Pancreas (tissue), 10 donors: ENCODE data around the gene LRRC3B. TPM values are rescaled to one million over a fixed set of nuclear protein-coding genes. Genes with fewer than 3 reads are reported as not detected.

Experiments used
- ATAC-seq, 4 donors: fragments of 200-7000 bp; cut with Tn5 transposase; one replicate each; pipeline versions ENCODE4 v1.8.0 to v1.9.1; 2020; ENCODE audit warnings: mild to moderate bottlenecking in 4 of 4, moderate library complexity in 4 of 4
- DNase-seq, 6 donors: peaks; one replicate each; pipeline ENCODE4 v3.0.0-alpha.2; 2020
- FAIRE-seq: peaks from 2 replicates; lab custom pipeline; 2012; peaks lifted over from hg19 to GRCh38; lab: Jason Lieb, UNC
- H3K27ac ChIP-seq, 4 donors: fragments of 200-600 bp; sonication (generic); 1 replicate in 3 of 4; 2 replicates in 1 of 4; pipeline versions ENCODE4 v1.5.0 to v1.8.0; 2020
- H3K27me3 ChIP-seq, 4 donors: fragments of 200-600 bp; one replicate each; pipeline ENCODE4 v1.8.0; 2021
- H3K36me3 ChIP-seq, 3 donors: fragments of 200-600 bp; sonication (generic) in 1 of 3; one replicate each; pipeline versions ENCODE4 v1.5.0 to v1.8.0; 2020 to 2021
- H3K4me1 ChIP-seq, 3 donors: fragments of 200-600 bp; one replicate each; pipeline ENCODE4 v1.8.0; 2021
- H3K4me3 ChIP-seq, 4 donors: fragments of 200-600 bp; sonication (generic) in 2 of 4; one replicate each; pipeline versions ENCODE4 v1.5.0 to v1.8.0; 2020 to 2021
- H3K9me3 ChIP-seq, 4 donors: fragments of 200-600 bp; one replicate each; pipeline ENCODE4 v1.8.0; 2021
- CTCF ChIP-seq, 4 donors: fragments of 200-600 bp; sonication (generic) in 3 of 4; IDR thresholded peaks; one replicate each; pipeline versions ENCODE4 v1.5.0 to v1.8.0; 2021; ENCODE audit warnings: antibody characterized with exemption in 4 of 4
- WGBS, 2 donors: extraction: QIAGEN DNeasy Blood & Tissue Kit; methylation state at CpG; one replicate each; pipeline ENCODE4 v1.1.7; 2013; 5-methylcytosine and 5-hydroxymethylcytosine counted together
- intact Hi-C, 3 donors: fragments of 100-400 bp; cut with DNase I; formaldehyde crosslinking; loops; one replicate each; pipeline versions ENCODE4 v1.11.1 to v1.14.2; 2022
- polyA plus RNA-seq, 2 donors: library from polyadenylated mRNA; stranded (reverse); fragments of 200-250 nt; gene quantifications; one replicate each; pipeline ENCODE4 v1.2.3, GENCODE V29; 2013
- total RNA-seq, 6 donors: library from RNA; stranded (reverse); fragmentation: NEBNext Ultra II Directional in 4 of 6; extraction: Animal tissue kit (Norgen Biotek cat#: 25700) in 4 of 6; gene quantifications; one replicate each; pipeline versions ENCODE4 v1.2.1 to v1.2.4, GENCODE V29; 2021 to 2023
- donor health status: healthy with polysubstance abuse.
- donor health status: DM: no; HTN: no; CAD: no; lungs with moderate emphysema.
- donor health status: DM: no; HTN: no; CAD: no.
- donor health status: control.
- donor health status: control.
- donor health status: Bipolar disorder and iron deficiency.
- donor health status: DM: yes; HTN: yes; CAD: no.
- donor health status: DM: no; HTN: no; CAD: no.
- donor health status: DM: no; HTN: no; CAD: no.
- donor health status: DM: yes; HTN: yes; CAD: no.

LRRC3B gene
- total and polyA plus RNA-seq, 8 donors = 0.09 TPM; not detected in 7

GRCh38 chr3:26614006-26614685, 8.4 kb upstream of the LRRC3B start:
- H3K9me3 ChIP-seq = no peaks in the 10 kb centered on the region
- intact Hi-C loops = no loop called here
- no peak for TF ChIP-seq CTCF (IDR thresholded peaks at IDR 0.05)
- no peak for FAIRE-seq
- no peak overlapping the region for H3K27ac ChIP-seq
- H3K27me3 ChIP-seq = peaks cover 0 to 4% (median 0%) of the 10 kb centered on the region in 4 donors
- ATAC-seq = no peak
- H3K36me3 ChIP-seq = no peaks in the 10 kb centered on the region
- no peak overlapping the region for H3K4me3 ChIP-seq
- 66 to 82% methylated on average over 8 of the region's 8 CpGs for WGBS, 2 donors
- DNase-seq = no peak
- no peaks in the 10 kb centered on the region for H3K4me1 ChIP-seq

- no peak for TF ChIP-seq CTCF (IDR thresholded peaks at IDR 0.05)
- H3K9me3 ChIP-seq = no peaks in the 10 kb centered on the region
- H3K4me1 ChIP-seq = no peaks in the 10 kb centered on the region
- H3K36me3 ChIP-seq = no peaks in the 10 kb centered on the region
- FAIRE-seq (no peak), DNase-seq (no peak), ATAC-seq (no peak)
- H3K27ac ChIP-seq = no peak overlapping the region
- intact Hi-C loops = no loop called here
- H3K27me3 ChIP-seq = peaks cover 0 to 23% (median 2%) of the 10 kb centered on the region in 4 donors
- H3K4me3 ChIP-seq = no peak overlapping the region
Measured at GRCh38 chr3:26621176-26621575, 1.4 kb upstream of the LRRC3B start.

GRCh38 chr3:26621906-26622620, 509 bp upstream of the LRRC3B start:
- no peak overlapping the region for H3K27ac ChIP-seq
- H3K27me3 ChIP-seq = peaks cover 0 to 23% (median 2%) of the 10 kb centered on the region in 4 donors
- H3K36me3 ChIP-seq = no peaks in the 10 kb centered on the region
- no peak for ATAC-seq
- intact Hi-C loops = no loop called here
- no peak for DNase-seq
- H3K4me3 ChIP-seq = peak overlapping the region in 2 of 4 donors; percentile 14 to 28
- no peak for TF ChIP-seq CTCF (IDR thresholded peaks at IDR 0.05)
- WGBS, 2 donors = 3 to 11% methylated on average over 25 of the region's 25 CpGs
- H3K4me1 ChIP-seq = no peaks in the 10 kb centered on the region
- no peak for FAIRE-seq
- no peaks in the 10 kb centered on the region for H3K9me3 ChIP-seq

GRCh38 chr3:26623419-26624208, 1.0 kb downstream of the LRRC3B start:
- no peak for TF ChIP-seq CTCF (IDR thresholded peaks at IDR 0.05)
- 1 to 3% methylated on average over 33 of the region's 33 CpGs for WGBS, 2 donors
- Histone ChIP-seq H3K27ac (no peak overlapping the region), H3K4me3 (no peak overlapping the region), H3K9me3 (no peaks in the 10 kb centered on the region), H3K36me3 (no peaks in the 10 kb centered on the region), H3K4me1 (no peaks in the 10 kb centered on the region), H3K27me3 (peaks cover 0 to 19% (median 2%) of the 10 kb centered on the region in 4 donors)
- DNase-seq (peak in 1 of 6 donors; percentile 55), FAIRE-seq (no peak), ATAC-seq (no peak)
- intact Hi-C loops = no loop called here
